DMS53 treated with DMSO at 0.1 percent for 48 hours (cell line): ENCODE measurements around the gene CLEC17A.
"Not testable (repeated sequence)": the region's sequence is repeated elsewhere in the genome, so short reads cannot be mapped to it uniquely, and the experiment has no call there.

ENCODE experiments used
- DNase-seq: peaks from one replicate; lab custom pipeline; 2025; ENCODE audit not compliant: unreplicated experiment; lab: John Stamatoyannopoulos, UW

CLEC17A gene

DNA sequence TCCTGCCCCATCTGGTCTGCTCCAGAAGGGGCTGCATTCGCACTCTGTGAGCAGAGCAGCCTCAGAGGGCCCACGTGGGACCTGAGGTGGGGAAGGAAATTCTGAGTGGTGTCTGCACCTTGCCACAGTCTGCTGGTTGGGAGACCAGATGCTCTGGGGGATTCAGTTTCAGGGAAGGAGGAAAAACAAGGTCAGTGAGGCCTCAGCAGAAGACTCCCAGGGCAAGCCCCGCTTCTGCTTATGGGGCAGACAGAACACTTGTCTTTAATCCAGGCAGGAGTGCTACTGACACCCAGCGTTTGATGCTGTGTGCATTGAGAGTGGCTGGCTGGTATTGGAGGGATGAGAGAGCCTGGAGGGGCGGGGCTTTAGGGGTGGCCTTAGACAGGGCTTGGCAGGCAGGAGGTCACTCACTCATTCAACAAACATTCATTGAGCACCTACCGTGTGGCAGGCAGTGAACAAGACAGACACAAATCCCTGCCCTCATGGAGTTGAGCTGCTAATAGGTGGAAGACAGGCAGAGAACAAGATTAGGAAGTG is 4.9 kb upstream of the CLEC17A start:
- DNase-seq = no peak

DNA sequence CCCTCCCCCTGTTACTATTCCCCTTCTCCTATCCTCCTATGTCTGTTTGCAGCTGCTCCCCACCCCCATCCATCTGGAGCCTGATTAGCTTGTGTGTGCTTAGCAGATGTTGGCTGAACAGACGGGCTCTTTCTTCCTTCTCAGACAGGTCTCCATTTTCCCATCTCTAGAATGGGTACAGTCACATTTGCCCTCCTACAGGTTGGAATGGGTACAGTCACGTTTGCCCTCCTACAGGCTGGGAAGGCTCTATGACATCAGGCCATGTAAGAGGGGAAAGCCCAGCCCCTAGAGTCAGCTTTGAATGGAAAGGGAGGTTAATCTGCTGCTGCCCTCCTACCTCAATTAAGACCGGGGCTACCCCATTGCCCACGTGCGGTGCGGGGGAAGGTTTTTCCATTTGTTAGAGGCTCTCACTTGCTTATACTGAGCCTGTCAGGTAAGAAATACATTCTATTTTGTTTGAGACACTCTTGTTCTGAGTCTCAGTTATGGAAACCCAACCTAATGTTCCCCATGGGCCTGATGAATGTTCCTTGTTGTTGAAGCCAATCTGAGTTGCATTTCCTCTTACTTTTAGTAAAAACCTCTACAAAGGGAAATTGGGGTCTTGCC is 2.2 kb upstream of the CLEC17A start:
- DNase-seq = no peak

DNA sequence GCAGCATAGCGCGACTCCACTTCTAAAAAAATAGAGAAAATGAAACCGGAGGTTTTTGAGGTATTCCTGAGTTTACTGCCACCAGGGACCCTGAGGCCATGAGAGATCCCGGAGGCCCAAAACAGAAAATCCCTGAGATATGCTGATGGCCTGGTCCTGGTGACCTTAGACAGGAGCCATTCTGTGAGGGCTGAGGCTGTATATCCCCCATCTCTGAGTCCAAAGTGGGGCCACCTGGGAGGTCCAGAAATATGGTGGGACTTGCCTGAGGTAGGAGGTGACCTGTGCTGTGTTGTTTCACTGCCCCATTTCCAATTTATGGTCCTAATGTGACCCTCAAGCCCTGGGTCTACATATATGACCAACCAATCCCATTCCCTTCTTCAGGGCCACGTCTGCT is 1.5 kb downstream of the CLEC17A start:
- not testable (repeated sequence) for DNase-seq

GRCh38 chr19:14585187-14585586 is 2.3 kb downstream of the CLEC17A start:
- not testable (repeated sequence) for DNase-seq

DNA sequence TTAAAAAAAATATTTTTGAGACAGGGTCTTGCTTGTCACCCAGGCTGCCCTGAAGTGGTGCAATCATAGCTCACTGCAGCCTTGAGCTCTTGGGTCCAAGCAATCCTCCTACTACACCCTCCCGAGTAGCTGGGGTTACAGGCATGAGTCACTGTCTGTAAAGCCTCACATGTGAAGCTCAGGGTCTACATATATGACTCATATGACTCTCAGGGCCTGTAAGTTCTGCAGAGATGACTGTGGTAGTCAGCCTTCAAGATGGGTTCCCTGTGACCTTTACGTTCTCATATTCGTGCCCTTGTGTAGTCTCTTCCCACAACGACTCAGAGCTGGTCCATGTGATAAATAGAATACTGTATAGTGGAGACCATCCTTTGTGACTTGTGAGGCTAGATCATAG is 6.5 kb downstream of the CLEC17A start:
- DNase-seq = not testable (repeated sequence)

- no peak for DNase-seq
Measured at GRCh38 chr19:14595558-14595957, 12.7 kb downstream of the CLEC17A start.

GRCh38 chr19:14599548-14600147 is 16.8 kb downstream of the CLEC17A start:
- DNase-seq = no peak

DNA sequence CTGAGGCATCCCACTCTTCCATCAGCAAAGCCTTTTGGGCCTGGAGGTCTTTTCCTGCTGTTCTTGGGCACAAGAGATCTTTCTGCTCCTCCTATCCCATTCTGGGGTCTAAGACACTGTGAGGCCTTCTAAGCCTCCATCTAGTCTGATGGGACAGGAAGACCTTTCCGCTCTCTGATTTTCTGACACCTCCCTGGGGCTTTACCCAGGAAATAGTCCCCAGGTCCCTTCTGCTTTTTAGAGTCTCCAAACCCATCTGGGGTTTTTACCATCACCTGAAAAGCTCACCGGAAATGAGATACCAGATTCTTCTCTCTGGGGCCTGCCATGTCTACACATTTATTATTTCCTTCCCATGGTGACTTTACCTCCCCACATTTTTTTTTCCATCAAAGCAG is 21.1 kb downstream of the CLEC17A start:
- no peak for DNase-seq

- no peak for DNase-seq
Measured at GRCh38 chr19:14606627-14607026, 23.7 kb downstream of the CLEC17A start.

- no peak for DNase-seq
Measured at GRCh38 chr19:14611051-14611450, 28.2 kb downstream of the CLEC17A start.

GRCh38 chr19:14612242-14612641 is 29.4 kb downstream of the CLEC17A start:
- not testable (repeated sequence) for DNase-seq

GRCh38 chr19:14612657-14613056 is 29.8 kb downstream of the CLEC17A start:
- DNase-seq = no peak

DNA sequence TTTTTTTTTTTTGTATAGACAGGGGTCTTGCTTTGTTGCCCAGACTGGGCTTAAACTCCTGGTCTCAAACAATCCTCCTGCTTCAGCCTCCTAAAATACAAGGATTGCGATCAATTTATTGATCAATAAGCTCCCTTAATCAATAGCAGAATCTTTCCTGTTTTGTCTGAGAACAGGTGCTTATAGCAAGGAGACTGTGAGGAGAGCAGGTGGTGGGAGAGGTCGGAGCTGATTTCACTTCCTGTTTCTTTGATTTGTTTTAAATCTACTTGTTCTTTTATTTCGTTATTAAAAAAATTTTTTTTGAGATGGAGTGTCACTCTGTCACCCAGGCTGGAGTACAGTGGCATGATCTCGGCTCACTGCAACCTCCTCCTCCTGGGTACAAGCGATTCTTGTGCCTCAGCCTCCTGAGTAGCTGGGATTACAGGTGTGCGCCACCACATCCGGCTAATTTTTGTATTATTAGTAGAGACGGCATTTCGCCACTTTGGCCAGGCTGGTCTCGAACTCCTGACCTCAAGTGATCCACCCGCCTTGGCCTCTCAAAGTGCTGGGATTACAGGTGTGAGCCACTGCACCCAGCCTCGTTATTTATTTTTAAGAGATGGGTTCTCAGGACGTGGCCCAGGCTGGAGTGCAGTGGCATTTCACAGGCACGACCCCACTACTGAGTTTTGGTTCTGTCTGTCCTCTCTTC is 30.7 kb downstream of the CLEC17A start:
- not testable (repeated sequence) for DNase-seq

- DNase-seq = no peak
Measured at GRCh38 chr19:14614099-14614412, 31.2 kb downstream of the CLEC17A start.

- DNase-seq = no peak
Measured at GRCh38 chr19:14615623-14616022, 32.7 kb downstream of the CLEC17A start.

DNA sequence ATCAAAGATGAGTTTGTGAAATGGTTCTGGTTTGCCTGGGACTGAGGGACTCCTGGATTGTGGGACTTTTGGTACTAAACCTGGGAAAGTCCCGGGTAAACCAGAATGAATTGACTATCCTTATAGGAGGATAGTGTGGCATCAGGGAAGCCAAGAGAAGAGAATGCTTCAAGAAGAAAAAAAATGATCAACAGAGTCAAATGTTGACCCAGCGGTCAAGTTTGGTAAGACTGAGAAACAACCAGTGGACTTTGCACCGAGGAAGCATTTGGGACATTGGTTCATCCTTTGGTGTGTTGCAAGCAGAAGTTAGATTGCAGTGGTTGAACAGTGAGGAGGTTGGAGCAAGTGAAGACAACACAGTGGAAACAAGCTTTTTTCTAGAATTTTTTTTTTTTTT is 33.5 kb downstream of the CLEC17A start:
- DNase-seq = no peak

DNA sequence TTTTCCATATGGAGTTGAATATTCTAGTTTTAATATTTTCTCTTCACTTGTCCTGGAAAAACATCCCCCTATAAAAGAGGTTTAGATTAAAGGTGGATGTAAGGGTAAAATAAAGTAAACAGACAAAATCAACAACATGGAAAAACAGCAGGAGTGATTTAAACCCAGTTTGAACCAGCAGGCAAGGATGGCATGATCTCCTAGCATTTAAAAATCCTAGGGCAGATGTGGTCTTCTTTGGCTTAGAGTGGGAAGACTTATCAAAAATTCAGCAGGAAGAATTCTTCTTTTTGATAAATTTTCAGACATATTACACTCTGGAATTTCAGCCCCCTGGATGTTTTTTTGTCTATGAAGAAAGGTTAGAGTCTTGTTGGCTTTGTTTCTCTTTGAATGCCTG is 36.5 kb downstream of the CLEC17A start:
- no peak for DNase-seq

GRCh38 chr19:14624491-14624890 is 41.6 kb downstream of the CLEC17A start:
- not testable (repeated sequence) for DNase-seq

DNA sequence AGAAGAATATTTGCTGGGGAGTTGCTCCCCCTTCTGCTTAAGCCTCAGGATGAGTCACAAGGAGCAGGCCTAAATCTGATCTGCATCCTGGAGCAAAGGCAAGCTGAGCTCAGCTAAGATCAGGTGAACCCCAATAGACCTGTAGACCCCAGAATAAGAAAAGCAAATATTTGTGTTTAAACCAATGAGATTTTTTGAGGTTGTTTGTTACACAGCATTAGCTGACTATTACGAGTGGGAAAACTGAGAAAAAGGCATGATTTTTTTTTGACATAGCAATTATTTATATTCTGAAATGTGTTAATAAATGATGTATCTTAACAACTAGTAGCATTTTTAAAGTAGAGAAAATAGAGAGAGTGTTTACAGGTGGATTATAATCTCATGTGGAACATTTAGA is 46.7 kb downstream of the CLEC17A start:
- DNase-seq = no peak

GRCh38 chr19:14632286-14632685 is 49.4 kb downstream of the CLEC17A start:
- no peak for DNase-seq

GRCh38 chr19:14639536-14640277 is 56.8 kb downstream of the CLEC17A start:
- DNase-seq = no peak

GRCh38 chr19:14648506-14648905 is 65.6 kb downstream of the CLEC17A start:
- DNase-seq = no peak
